NCI-H1417 (cell line): ENCODE measurements around the gene SLX9.
"Not testable (repeated sequence)": the region's sequence is repeated elsewhere in the genome, so short reads cannot be mapped to it uniquely, and the experiment has no call there.

Source experiments
- DNase-seq, 3 experiments: peaks; one replicate each; lab custom pipeline; 2025; lab: John Stamatoyannopoulos, UW

The SLX9 gene

GRCh38 chr21:45019076-45019886, 79.5 kb downstream of the SLX9 start:
- DNase-seq, result no peak

DNA sequence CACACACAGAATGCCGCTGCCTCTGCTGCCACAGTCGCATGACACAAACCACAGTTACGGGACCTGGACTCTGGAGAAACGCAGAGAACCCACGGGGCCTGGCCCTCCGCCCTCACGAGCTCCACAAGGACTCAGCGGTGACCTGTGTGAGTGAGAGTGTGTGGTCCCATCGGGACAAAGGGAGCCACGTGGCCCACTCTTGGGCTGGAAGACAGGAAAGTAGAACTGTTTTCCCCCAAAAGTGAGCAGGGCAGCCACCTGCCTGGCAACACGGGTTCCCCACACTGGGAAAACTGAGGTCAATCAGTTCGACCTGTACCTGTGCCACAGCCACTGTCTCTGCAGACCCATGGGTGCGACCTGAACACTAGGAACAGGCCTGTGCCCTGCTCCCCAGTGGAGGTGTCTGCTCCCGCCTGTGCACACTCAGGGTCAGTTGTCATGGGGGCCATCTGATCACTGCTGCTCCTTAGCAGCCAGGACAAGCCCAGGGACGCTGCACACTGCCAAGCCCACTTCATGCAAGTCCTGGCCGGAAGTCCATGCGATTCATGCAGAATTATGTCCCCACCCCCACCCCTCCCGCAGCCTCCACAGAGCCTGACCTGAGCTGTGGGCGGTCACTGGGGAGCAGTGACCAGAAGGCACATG, 80.2 kb downstream of the SLX9 start:
- no peak for DNase-seq

- no peak for DNase-seq
These were observed 81.0 kb downstream of the SLX9 start for GRCh38 chr21:45020629-45021427.

DNA sequence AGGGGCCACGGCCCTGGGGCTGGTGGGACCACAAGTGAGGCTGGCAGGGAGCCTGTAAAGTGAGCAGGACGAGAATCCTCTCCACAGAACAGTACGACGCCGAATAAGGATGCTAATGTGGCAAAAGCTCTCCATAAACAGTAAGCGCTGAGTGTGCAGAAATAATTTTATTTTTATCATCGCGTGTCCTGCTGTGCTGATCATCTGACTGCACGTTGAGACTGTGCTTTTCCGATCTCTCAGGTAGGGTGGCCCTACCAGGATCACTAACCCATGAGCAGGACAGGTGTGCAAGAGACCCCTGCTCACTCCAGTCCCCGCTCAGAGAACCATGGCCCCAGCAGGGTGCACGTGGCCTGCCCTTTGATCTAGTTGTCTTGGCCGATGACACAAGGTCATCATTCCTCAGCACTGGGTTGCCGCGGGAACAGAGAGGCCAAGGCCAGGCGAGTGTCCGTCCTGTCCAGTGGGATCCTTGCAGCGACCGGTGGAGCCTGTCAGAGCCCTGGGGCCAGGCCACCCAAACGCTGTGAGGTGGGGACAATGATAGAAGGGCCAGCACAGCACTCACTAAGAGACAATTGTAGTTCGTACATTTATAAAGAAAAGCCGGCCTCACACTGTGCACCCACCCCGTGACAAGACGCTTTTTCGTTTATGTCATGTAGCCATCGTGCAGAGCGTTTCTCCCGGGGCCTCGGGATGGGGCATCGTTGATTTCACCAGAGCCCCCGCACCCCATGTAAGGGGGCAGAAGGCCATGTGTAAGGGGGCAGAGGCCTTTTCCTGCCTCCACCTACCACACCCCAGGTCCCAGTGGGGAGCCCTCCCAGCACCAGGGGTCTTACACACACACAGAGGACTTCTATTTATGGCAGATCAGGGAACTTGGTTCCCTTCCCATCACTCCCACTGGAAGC, 81.9 kb downstream of the SLX9 start:
- DNase-seq, result no peak

GRCh38 chr21:45022348-45022675, 82.5 kb downstream of the SLX9 start:
- no peak for DNase-seq

- no peak for DNase-seq
These were observed 82.9 kb downstream of the SLX9 start for GRCh38 chr21:45022736-45023135.

- DNase-seq, result not testable (repeated sequence)
These were observed 84.7 kb downstream of the SLX9 start for GRCh38 chr21:45024516-45024915.

GRCh38 chr21:45026066-45026745, 86.4 kb downstream of the SLX9 start:
- no peak for DNase-seq
